CD4-positive, alpha-beta T cell treated with Interferon gamma for 1 hour (primary cell): Measurements from ENCODE around the gene CHAD.
"Not testable (repeated sequence)": the region's sequence is repeated elsewhere in the genome, so short reads cannot be mapped to it uniquely, and the experiment has no call there.

Experiments
- DNase-seq: peaks from one replicate; pipeline ENCODE4 v3.0.0-alpha.2; 2020

CHAD gene

GRCh38 chr17:50452630-50453300 is 15.9 kb downstream of the CHAD start:
- no peak for DNase-seq

- DNase-seq = no peak
Observed at GRCh38 chr17:50451943-50452629, 16.6 kb downstream of the CHAD start.

GRCh38 chr17:50448643-50449042 is 20.0 kb downstream of the CHAD start:
- no peak for DNase-seq

- DNase-seq = no peak
Observed at GRCh38 chr17:50447870-50448595, 20.6 kb downstream of the CHAD start.

GRCh38 chr17:50445730-50446325 is 22.9 kb downstream of the CHAD start:
- no peak for DNase-seq

GRCh38 chr17:50444841-50445715 is 23.6 kb downstream of the CHAD start:
- DNase-seq = no peak

GRCh38 chr17:50443505-50443974 is 25.1 kb downstream of the CHAD start:
- no peak for DNase-seq

- DNase-seq = no peak
Observed at GRCh38 chr17:50440838-50441829, 27.5 kb downstream of the CHAD start.

GRCh38 chr17:50440172-50440837 is 28.4 kb downstream of the CHAD start:
- no peak for DNase-seq

- no peak for DNase-seq
Observed at GRCh38 chr17:50439008-50439407, 29.7 kb downstream of the CHAD start.

- DNase-seq = no peak
Observed at GRCh38 chr17:50437409-50437808, 31.3 kb downstream of the CHAD start.

GRCh38 chr17:50432125-50432762 is 36.4 kb downstream of the CHAD start:
- no peak for DNase-seq

- DNase-seq = no peak
Observed at GRCh38 chr17:50430821-50431618, 37.7 kb downstream of the CHAD start.

- DNase-seq = no peak
Observed at GRCh38 chr17:50429793-50430192, 38.9 kb downstream of the CHAD start.

- no peak for DNase-seq
Observed at GRCh38 chr17:50428831-50429424, 39.8 kb downstream of the CHAD start.

GRCh38 chr17:50428126-50428525 is 40.6 kb downstream of the CHAD start:
- DNase-seq = not testable (repeated sequence)

- DNase-seq = no peak
Observed at GRCh38 chr17:50426814-50427787, 41.6 kb downstream of the CHAD start.

- no peak for DNase-seq
Observed at GRCh38 chr17:50426472-50426782, 42.3 kb downstream of the CHAD start.
